SK-MEL-5 (cell line): ENCODE measurements around the gene ACMSD. TPM values are rescaled to one million over a fixed set of nuclear protein-coding genes. Genes with fewer than 3 reads are reported as not detected.
"Not testable (repeated sequence)": the region's sequence is repeated elsewhere in the genome, so short reads cannot be mapped to it uniquely, and the experiment has no call there.

ENCODE experiments used
- DNase-seq: peaks from one replicate; pipeline ENCODE4 v3.0.0-alpha.2; 2016; ENCODE audit warnings: low read depth, low spot score
- in situ Hi-C: cut with HindIII; loops from 2 replicates; pipeline ENCODE4 v1.10.0; 2016; ENCODE audit warnings: low sequenced_read_pairs, high pct_unique_total_duplicates, low pct_unique_long_range_greater_than_20kb
- total RNA-seq: library from RNA; depleted of rRNA; stranded (reverse); fragments of >200 nt; shearing (Covaris generic); gene quantifications from 2 replicates; pipeline ENCODE4 v1.2.3, GENCODE V29; 2014

Gene ACMSD
- total RNA-seq, 1 experiment from 2014 or later, result not detected

GRCh38 chr2:134882773-134883172, 44.4 kb downstream of the ACMSD start:
- DNase-seq, result no peak
- in situ Hi-C loops, result no loop called here

- in situ Hi-C loops, result no loop called here
Measured at GRCh38 chr2:134883552-134884293, 45.3 kb downstream of the ACMSD start.

GRCh38 chr2:134884435-134884834, 46.0 kb downstream of the ACMSD start:
- in situ Hi-C loops, result no loop called here
- no peak for DNase-seq

More at GRCh38 chr2:134883552-134884293, 45.3 kb downstream of the ACMSD start:
- no peak for DNase-seq

GRCh38 chr2:134892282-134893035, 54.0 kb downstream of the ACMSD start:
- in situ Hi-C loops, result no loop called here

GRCh38 chr2:134897932-134898331, 59.5 kb downstream of the ACMSD start:
- peak; percentile 16 for DNase-seq
- in situ Hi-C loops, result no loop called here

More at GRCh38 chr2:134892282-134893035, 54.0 kb downstream of the ACMSD start:
- DNase-seq, result no peak

GRCh38 chr2:134899204-134899603, 60.8 kb downstream of the ACMSD start:
- DNase-seq, result no peak
- in situ Hi-C loops, result no loop called here

- DNase-seq, result no peak
- in situ Hi-C loops, result no loop called here
Measured at GRCh38 chr2:134900151-134900550, 61.7 kb downstream of the ACMSD start.

- in situ Hi-C loops, result not testable (repeated sequence)
Measured at GRCh38 chr2:134903701-134904100, 65.3 kb downstream of the ACMSD start.

GRCh38 chr2:134905168-134905567, 66.8 kb downstream of the ACMSD start:
- DNase-seq, result no peak
- in situ Hi-C loops, result no loop called here

More at GRCh38 chr2:134903701-134904100, 65.3 kb downstream of the ACMSD start:
- not testable (repeated sequence) for DNase-seq

GRCh38 chr2:134906726-134907125, 68.3 kb downstream of the ACMSD start:
- DNase-seq, result no peak
- in situ Hi-C loops, result no loop called here

GRCh38 chr2:134907441-134908116, 69.2 kb downstream of the ACMSD start:
- DNase-seq, in situ Hi-C loops: not testable (repeated sequence)

- in situ Hi-C loops, result no loop called here
- DNase-seq, result no peak
Measured at GRCh38 chr2:134910763-134911399, 72.5 kb downstream of the ACMSD start.

GRCh38 chr2:134911400-134911785, 73.0 kb downstream of the ACMSD start:
- DNase-seq, result no peak
- in situ Hi-C loops, result no loop called here

- in situ Hi-C loops, result no loop called here
- peak; percentile 46 for DNase-seq
Measured at GRCh38 chr2:134912361-134912760, 73.9 kb downstream of the ACMSD start.

GRCh38 chr2:134917360-134917865, 79.0 kb downstream of the ACMSD start:
- in situ Hi-C loops, result no loop called here
- DNase-seq, result peak; percentile 10

GRCh38 chr2:134917888-134918525, 79.6 kb downstream of the ACMSD start:
- no peak for DNase-seq
- in situ Hi-C loops, result no loop called here
